ENCODE results near the gene KCNS3. TPM values are rescaled to one million over a fixed set of nuclear protein-coding genes. Genes with fewer than 3 reads are reported as not detected.

The KCNS3 gene
- polyA plus RNA-seq, 1 of the 3 experiments (the other 2 are of a cell fraction), result 0.07 TPM

GRCh38 chr2:17894556-17894955 is 16.1 kb downstream of the KCNS3 start (continued):
- no peak for TF ChIP-seq NRF1 (IDR thresholded peaks at IDR 0.05; ENCODE audit: low read depth, low read length)
- no peak for TF ChIP-seq FOXJ3 (CRISPR knock-in tag; IDR thresholded peaks at IDR 0.05)
- TF ChIP-seq EZH2phosphoT487 (IDR thresholded peaks at IDR 0.05; ENCODE audit: borderline replicate concordance, low read depth), result no peak
- no peak for TF ChIP-seq CTCF (IDR thresholded peaks at IDR 0.05)
- TF ChIP-seq, protein P1, sequence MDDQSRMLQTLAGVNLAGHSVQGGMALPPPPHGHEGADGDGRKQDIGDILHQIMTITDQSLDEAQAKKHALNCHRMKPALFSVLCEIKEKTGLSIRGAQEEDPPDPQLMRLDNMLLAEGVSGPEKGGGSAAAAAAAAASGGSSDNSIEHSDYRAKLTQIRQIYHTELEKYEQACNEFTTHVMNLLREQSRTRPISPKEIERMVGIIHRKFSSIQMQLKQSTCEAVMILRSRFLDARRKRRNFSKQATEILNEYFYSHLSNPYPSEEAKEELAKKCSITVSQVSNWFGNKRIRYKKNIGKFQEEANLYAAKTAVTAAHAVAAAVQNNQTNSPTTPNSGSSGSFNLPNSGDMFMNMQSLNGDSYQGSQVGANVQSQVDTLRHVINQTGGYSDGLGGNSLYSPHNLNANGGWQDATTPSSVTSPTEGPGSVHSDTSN (IDR thresholded peaks at IDR 0.05), result no peak
- no peak for TF ChIP-seq ZBTB33 (IDR thresholded peaks at IDR 0.05; ENCODE audit: borderline replicate concordance, low read depth)
- TF ChIP-seq YY1 (IDR thresholded peaks at IDR 0.05; ENCODE audit: low read depth), result no peak
- no peak for TF ChIP-seq SMC3 (IDR thresholded peaks at IDR 0.05; ENCODE audit: low read depth, low read length)

- no peaks in the 10 kb centered on the region for H3K27me3 ChIP-seq (ENCODE audit: insufficient read depth)
- H3K9me3 ChIP-seq, result no peaks in the 10 kb centered on the region
- CTCF ChIA-PET, result no interaction called here
- H2AFZ ChIP-seq (ENCODE audit: low read depth), result no peak overlapping the region
- H3K36me3 ChIP-seq (replicated peaks in 1 of 2; ENCODE audit: control insufficient read depth in 1 of 2, insufficient read depth in 2 of 2, low read length in 1 of 2), result no peaks in the 10 kb centered on the region
- whole genome bisulfite sequencing (ENCODE audit: low lambda C conversion rate), result 27% methylated on average over 4 of the region's 4 CpGs
- no peak overlapping the region for H3K4me3 ChIP-seq (ENCODE audit: low read depth in 2 of 2, low read length in 1 of 2)
- no peaks in the 10 kb centered on the region for H3K79me2 ChIP-seq (ENCODE audit: insufficient read depth)
- POLR2A ChIA-PET, result no interaction called here
- H3K9me2 ChIP-seq, result no peaks in the 10 kb centered on the region
- H3K27ac ChIP-seq (ENCODE audit: low read depth in 2 of 2, low read length in 1 of 2), result no peak overlapping the region
- DNase-seq, result no peak
- H3K4me2 ChIP-seq, result no peak overlapping the region
- no peaks in the 10 kb centered on the region; a peak in 1 of 4 replicates for H3K4me1 ChIP-seq (ENCODE audit: control insufficient read depth in 1 of 2, insufficient read depth in 2 of 2, low read depth in 1 of 2, low read length in 1 of 2)
- H3K9ac ChIP-seq, result no peak overlapping the region
- TF ChIP-seq MXI1 (IDR thresholded peaks at IDR 0.05; ENCODE audit: low read depth, low read length), result no peak
- H4K20me1 ChIP-seq (ENCODE audit: insufficient read depth), result no peaks in the 10 kb centered on the region
- no peaks in the 10 kb centered on the region for H3F3A ChIP-seq (replicated peaks; ENCODE audit: insufficient read depth)
These were observed 21.4 kb downstream of the KCNS3 start for GRCh38 chr2:17899871-17900270.

GRCh38 chr2:17901246-17901645 is 22.8 kb downstream of the KCNS3 start:
- no peaks in the 10 kb centered on the region for H3K9me3 ChIP-seq
- no peak overlapping the region for H3K9ac ChIP-seq
- WGBS (ENCODE audit: low lambda C conversion rate), result 14% methylated on average over 5 of the region's 5 CpGs
- no peaks in the 10 kb centered on the region for H3K79me2 ChIP-seq (ENCODE audit: insufficient read depth)
- H2AFZ ChIP-seq (ENCODE audit: low read depth), result no peak overlapping the region
- H3K9me2 ChIP-seq, result no peaks in the 10 kb centered on the region
- H3K4me3 ChIP-seq (ENCODE audit: low read depth in 2 of 2, low read length in 1 of 2), result no peak overlapping the region
- no peaks in the 10 kb centered on the region for H3K27me3 ChIP-seq (ENCODE audit: insufficient read depth)
- ChIA-PET POLR2A (no interaction called here), CTCF (interaction anchor here (0.8 to 1.4 kb wide), 2 partner anchors 16 to 32 kb away, joined by 3 read pairs; no protein-coding TSS in a partner anchor)
- no peak overlapping the region for H3K4me2 ChIP-seq
- DNase-seq, result peak; percentile 18
- H3F3A ChIP-seq (replicated peaks; ENCODE audit: insufficient read depth), result no peaks in the 10 kb centered on the region
- H4K20me1 ChIP-seq (ENCODE audit: insufficient read depth), result no peaks in the 10 kb centered on the region
- H3K4me1 ChIP-seq (ENCODE audit: control insufficient read depth in 1 of 2, insufficient read depth in 2 of 2, low read depth in 1 of 2, low read length in 1 of 2), result no peaks in the 10 kb centered on the region; a peak in 1 of 4 replicates
- no peaks in the 10 kb centered on the region for H3K36me3 ChIP-seq (replicated peaks in 1 of 2; ENCODE audit: control insufficient read depth in 1 of 2, insufficient read depth in 2 of 2, low read length in 1 of 2)
- no peak overlapping the region for H3K27ac ChIP-seq (ENCODE audit: low read depth in 2 of 2, low read length in 1 of 2)
- no peak for TF ChIP-seq NFIC (IDR thresholded peaks at IDR 0.05; ENCODE audit: borderline replicate concordance)
- TF ChIP-seq SIN3A (IDR thresholded peaks at IDR 0.05; ENCODE audit: borderline replicate concordance, low read depth, low read length), result no peak
- no peak for TF ChIP-seq CHD2 (IDR thresholded peaks at IDR 0.05; ENCODE audit: low read length, partially characterized antibody)
- TF ChIP-seq MAX (IDR thresholded peaks at IDR 0.05; ENCODE audit: low read depth), result no peak
- no peak for TF ChIP-seq FOXM1 (IDR thresholded peaks at IDR 0.05; ENCODE audit: low read depth)
- TF ChIP-seq, protein P2, sequence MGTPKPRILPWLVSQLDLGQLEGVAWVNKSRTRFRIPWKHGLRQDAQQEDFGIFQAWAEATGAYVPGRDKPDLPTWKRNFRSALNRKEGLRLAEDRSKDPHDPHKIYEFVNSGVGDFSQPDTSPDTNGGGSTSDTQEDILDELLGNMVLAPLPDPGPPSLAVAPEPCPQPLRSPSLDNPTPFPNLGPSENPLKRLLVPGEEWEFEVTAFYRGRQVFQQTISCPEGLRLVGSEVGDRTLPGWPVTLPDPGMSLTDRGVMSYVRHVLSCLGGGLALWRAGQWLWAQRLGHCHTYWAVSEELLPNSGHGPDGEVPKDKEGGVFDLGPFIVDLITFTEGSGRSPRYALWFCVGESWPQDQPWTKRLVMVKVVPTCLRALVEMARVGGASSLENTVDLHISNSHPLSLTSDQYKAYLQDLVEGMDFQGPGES (IDR thresholded peaks at IDR 0.05; ENCODE audit: low read depth, low read length), result no peak
- TF ChIP-seq REST (IDR thresholded peaks at IDR 0.05; ENCODE audit: low read depth, low read length), result no peak
- TF ChIP-seq FOXJ3 (CRISPR knock-in tag; IDR thresholded peaks at IDR 0.05), result no peak
